GM12872 (cell line): ENCODE data around the gene KRT4.

Source experiments
- TF ChIP-seq, protein P1 (sequence below): IDR thresholded peaks from 3 replicates; pipeline ENCODE4 v1.5.1; 2011; ENCODE audit warnings: low read depth, mild to moderate bottlenecking, low read length, moderate library complexity; ENCODE audit not compliant: insufficient read depth

KRT4 gene

DNA sequence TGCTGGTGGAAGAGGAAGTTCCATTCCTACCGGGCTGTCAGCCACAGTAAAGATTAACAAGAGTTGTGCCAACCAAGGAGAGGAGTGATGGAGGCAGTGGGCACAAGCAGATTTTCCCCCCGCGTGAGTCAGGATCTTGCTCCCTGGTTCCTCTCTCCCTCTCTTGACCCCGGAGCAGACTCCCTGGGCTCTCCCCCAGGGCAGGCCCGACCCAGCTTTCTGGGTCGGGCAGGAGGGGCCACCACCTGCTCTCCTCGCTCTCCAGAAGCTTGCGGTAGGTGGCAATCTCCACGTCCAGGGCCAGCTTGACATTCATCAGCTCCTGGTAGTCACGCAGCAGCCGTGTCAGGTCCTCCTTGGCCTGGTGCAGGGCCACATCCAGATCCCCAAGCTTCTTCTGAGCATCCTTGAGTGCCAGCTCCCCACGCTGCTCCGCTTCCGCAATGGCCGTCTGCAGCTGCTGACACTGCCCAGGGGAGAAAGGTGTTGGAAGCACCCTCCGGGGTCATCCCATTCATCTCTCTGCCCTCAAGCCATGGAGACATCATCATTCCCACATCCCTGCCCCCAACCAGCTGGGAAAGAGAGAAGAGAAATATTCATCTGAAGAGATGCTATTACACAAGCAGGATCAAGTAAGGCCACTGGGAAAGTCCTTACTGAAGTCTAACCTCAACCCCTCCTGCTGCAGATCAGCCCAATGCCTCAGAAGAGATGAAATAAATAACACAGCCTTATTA, 9.0 kb upstream of the KRT4 start:
- TF ChIP-seq, protein P1, sequence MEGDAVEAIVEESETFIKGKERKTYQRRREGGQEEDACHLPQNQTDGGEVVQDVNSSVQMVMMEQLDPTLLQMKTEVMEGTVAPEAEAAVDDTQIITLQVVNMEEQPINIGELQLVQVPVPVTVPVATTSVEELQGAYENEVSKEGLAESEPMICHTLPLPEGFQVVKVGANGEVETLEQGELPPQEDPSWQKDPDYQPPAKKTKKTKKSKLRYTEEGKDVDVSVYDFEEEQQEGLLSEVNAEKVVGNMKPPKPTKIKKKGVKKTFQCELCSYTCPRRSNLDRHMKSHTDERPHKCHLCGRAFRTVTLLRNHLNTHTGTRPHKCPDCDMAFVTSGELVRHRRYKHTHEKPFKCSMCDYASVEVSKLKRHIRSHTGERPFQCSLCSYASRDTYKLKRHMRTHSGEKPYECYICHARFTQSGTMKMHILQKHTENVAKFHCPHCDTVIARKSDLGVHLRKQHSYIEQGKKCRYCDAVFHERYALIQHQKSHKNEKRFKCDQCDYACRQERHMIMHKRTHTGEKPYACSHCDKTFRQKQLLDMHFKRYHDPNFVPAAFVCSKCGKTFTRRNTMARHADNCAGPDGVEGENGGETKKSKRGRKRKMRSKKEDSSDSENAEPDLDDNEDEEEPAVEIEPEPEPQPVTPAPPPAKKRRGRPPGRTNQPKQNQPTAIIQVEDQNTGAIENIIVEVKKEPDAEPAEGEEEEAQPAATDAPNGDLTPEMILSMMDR = no peak

DNA sequence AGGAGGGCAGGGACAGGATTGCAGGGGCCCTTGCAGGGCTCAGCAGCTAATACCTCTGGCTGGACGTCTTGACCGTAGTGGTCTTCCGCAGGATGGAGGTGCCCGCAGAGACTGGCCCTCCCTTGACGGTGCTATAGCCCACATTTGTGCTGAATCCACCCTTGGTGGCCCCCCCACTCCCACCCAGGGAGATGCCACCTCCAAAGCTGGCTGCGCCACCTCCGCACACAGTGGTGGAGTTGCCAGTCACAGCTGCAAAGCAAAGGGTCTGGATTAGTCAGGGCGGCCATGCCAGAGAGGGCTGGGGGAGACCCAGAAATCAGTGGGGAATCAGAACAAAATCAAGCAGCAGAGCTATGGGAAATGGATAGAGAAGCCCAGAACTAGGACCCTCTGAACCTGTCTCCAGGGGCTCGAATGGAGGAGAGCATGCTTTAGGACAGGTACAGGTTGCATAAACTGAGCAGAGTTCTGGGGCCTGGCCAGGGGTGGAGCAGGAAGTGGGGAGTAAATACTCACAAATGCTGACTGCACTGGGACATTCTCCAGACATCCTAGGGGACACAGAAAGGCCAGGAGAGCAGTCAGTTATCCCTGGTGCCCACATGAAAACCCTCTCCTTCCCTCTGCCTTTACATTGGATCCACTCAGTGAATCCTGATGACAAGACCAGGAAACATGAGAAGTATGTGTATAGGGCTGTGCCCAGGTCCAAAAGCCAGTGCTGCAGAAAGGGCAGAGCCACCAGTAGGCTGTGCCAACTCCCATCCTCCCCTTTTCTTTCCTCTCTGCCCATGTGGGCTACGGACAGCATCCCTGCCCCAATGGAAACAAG, 8.1 kb upstream of the KRT4 start:
- TF ChIP-seq, protein P1 = no peak

DNA sequence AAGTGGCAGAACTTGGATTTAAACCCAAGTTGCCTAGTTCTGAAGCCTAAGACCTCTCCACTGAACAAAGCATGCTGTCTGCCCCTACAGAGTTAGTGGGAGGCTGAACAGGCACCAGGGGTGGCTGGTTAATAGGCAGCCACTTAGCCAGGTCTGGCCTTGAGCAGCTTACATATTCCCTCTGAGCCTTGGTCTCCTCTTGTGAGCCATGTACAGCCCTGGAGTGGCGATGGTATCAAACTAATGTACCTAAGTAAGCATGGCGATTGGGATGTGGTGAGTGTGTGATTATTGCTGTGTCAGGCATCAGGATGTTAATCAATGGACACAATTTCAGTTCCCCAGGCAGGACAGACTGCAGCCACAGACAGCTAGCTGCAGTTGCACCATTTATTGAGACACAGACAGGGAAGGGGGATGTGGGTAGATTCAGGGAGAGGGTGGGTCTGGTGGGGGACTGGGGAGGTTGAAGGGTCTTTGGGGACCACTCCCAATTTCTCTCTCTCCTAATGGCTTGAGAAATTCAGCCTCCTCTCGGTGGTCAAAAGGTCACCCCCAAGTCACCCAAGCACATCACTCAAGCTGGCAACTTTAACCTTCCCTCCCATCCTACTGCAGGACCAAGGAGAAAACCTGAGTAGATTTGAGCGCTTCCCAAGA, 7.3 kb upstream of the KRT4 start:
- TF ChIP-seq, protein P1 = no peak

DNA sequence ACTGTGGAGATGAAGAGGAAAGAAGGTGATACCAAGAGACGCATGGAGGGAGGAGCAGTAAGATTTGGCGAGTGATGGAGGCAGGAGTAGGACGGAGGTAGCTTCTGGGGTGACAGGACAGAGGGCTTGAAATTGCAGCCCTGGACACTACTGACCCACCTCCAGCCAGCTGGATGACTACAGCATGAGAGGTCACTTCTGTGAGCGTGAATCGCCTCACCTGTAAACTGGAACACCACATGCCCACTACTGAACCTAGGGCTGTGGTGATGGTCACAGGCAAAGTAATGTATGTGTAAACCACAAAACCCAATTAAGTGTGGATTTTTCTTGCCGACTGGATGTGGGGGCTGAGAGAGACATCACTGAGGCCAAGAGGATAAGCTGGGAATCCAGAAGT, 6.6 kb upstream of the KRT4 start:
- TF ChIP-seq, protein P1 = no peak

DNA sequence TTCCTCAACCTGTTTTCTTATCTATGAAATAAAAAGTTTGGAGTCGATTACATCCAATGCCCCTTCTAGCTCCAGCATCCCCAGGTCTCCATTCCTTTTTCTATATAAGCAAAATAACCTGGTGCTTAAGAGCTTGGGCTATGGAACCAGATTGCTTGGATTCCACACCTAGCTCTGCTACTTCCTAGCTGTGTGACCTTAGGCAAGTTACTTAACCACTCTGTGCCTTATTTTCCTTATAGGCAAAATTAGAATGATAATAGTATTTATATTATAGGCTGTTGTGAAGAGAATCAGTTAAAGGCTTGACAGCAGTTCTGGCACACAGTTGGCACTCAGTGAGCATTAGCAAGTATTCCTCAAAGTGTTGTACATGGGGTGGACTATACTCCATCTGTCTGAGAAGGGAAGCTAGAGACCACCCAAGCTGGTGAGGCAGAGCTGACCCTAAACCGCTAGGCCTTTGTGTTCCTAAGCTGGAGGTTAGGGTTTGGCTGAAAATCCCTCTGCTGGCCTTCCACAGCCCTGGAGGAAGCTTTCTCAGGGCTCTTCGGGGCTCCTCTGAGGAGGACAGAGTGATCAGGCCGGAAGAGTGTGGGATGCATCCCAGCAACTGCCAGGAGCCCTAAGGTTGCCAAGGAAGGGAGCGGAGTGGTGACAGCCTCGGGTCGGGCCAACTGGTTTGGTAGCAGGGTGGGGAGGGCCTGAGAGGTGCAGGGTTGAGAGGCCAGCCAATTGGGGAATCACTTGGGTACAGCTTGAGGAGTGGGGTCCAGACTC, 6.0 kb upstream of the KRT4 start:
- TF ChIP-seq, protein P1 = no peak

DNA sequence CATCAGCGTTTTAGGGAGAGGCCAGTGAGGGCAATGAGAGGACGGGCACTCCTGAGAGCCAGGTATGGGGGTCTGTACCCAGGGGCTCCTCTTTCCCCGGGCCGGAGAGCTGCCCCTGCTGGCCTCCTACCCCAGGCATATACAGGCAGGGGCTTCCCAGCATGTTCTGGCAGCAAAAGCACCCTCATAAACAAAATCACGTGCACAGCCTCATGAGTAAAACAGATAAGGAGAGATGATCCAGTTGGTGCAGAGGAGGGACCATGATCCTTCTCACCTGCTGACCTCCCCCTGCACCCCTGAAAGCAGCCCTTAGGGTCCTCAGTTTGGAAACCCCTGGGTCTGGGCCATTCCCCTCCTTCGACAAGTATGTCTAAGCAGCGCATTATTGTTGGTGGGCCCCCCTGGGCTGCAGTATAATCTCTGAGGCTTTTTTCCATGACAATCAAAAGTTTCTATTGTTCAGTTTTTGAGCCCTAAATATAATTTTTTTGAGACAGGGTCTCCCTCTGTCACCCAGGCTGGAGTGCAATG, 5.0 kb upstream of the KRT4 start:
- TF ChIP-seq, protein P1 = no peak
